GM18858 (cell line): ENCODE measurements around the gene TMCO5A.

Experiments
- ATAC-seq: cut with Tn5 transposase; IDR thresholded peaks from one replicate; pipeline ENCODE4 v1.9.1; 2021; ENCODE audit not compliant: unreplicated experiment

TMCO5A gene

DNA sequence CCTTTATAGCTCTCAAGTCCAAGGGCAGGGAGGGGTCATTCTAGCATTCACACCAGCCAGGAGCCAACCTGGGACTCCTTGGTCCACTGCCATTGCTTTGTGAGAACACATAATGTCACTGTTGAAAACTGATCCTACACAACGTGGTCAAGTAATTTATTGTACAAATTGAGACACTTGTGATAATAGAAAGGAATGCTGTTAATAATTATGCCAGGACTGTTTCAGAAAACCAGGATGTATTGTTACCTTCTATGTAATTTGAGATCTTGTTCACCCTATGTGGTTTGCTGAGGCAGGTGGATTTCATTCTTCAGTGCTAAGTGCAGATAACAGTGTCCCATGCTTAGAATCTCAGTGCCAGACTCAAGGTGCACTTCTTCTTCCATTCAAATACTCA is 33.3 kb downstream of the TMCO5A start:
- no peak for ATAC-seq

- ATAC-seq, result no peak
These were observed 39.4 kb downstream of the TMCO5A start for GRCh38 chr15:37973856-37974255.

DNA sequence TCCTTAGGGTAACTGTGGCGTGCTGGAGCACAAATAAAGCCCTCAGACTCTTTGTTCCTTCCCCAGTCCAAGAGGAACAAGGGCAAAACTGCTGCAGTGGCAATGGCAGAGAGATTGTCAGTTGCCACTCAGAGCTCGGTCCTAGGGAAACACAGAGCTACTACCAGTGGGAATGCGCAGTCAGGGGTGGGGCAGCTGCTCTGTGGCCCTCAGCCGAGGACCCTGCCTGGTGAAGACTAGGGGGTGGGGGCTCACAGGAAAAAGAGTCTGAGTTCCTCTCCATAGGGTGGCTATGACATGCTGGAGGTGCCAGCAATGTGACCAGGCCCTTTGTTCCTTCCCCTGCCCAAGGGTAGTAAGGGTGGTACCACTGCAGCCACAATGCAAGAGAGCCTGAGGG is 43.8 kb downstream of the TMCO5A start:
- no peak for ATAC-seq

- no peak for ATAC-seq
These were observed 45.4 kb downstream of the TMCO5A start for GRCh38 chr15:37979671-37980409.

- ATAC-seq, result no peak
These were observed 46.8 kb downstream of the TMCO5A start for GRCh38 chr15:37981201-37981600.

DNA sequence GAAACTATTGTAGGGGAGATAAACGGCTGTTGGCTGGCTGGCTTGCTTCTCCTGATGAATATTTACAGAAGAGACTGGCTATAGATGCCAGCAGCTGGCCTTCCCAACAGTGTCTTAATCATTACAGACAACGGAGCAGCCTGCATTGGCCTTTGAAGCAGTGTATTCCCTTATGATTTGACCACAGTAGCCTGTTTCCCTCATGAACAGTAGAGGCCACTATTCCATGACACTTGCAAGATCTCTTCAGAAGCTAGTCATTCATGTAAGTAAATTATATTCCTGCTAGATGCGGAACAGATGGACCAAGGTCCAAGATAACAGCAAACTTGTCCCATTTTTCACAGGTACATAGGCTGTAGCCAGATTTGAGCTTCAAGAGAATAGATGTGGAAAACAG is 47.3 kb downstream of the TMCO5A start:
- no peak for ATAC-seq

DNA sequence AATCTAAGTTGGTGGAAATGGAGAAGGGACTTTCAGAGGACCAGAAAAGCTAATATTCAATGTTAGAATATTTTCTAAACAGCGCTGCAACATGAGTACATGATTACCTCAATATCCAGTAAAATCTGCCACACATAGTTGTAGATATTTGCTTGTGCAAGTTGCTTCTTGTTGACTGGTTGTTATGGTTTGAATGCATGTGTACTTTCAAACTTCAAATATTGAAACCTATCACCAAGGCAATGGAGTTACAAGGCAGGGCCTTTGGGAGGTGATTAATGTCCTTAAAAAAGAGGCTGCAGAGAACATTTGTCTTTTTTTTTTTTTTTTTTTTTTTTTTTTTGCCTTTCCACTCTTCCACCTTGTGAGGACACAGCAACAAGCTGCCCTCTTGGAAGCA is 49.9 kb downstream of the TMCO5A start:
- ATAC-seq, result no peak

- ATAC-seq, result peak; percentile 73
These were observed 61.3 kb downstream of the TMCO5A start for GRCh38 chr15:37995461-37996347.
